Endodermal cell (in vitro differentiated cells): ENCODE measurements around the gene SUSD6. TPM values are rescaled to one million over a fixed set of nuclear protein-coding genes. Genes with fewer than 3 reads are reported as not detected.

Source experiments
- DNase-seq: peaks from one replicate; pipeline ENCODE4 v3.0.0-alpha.2; 2017
- H3K27ac ChIP-seq: 2 replicates; pipeline ENCODE4 v1.5.1; 2013; ENCODE audit warnings: mild to moderate bottlenecking, low read depth, low read length, moderate library complexity
- H3K27me3 ChIP-seq: 2 replicates; pipeline ENCODE4 v1.6.1; 2013; ENCODE audit warnings: mild to moderate bottlenecking, low read length, moderate library complexity; ENCODE audit not compliant: insufficient read depth, control insufficient read depth, poor library complexity, severe bottlenecking
- H3K36me3 ChIP-seq: 2 replicates; pipeline ENCODE4 v1.7.0; 2013; ENCODE audit warnings: mild to moderate bottlenecking, low read length, moderate library complexity; ENCODE audit not compliant: control insufficient read depth, insufficient read depth
- H3K4me1 ChIP-seq: one replicate; pipeline ENCODE4 v1.7.0; 2013; ENCODE audit warnings: low read length; ENCODE audit not compliant: control insufficient read depth, insufficient read depth
- H3K4me3 ChIP-seq: 2 replicates; pipeline ENCODE4 v1.5.1; 2013; ENCODE audit warnings: mild to moderate bottlenecking, low read length, moderate library complexity
- H3K9ac ChIP-seq: 2 replicates; pipeline ENCODE4 v1.6.1; 2013; ENCODE audit warnings: mild to moderate bottlenecking, low read length, moderate library complexity; ENCODE audit not compliant: poor library complexity, severe bottlenecking; ENCODE audit errors: extremely low read depth
- H3K9me3 ChIP-seq: 2 replicates; pipeline ENCODE4 v1.6.1; 2013; ENCODE audit warnings: mild to moderate bottlenecking, low read length, moderate library complexity; ENCODE audit not compliant: control insufficient read depth
- H3K27ac Mint-ChIP-seq: 2 replicates; pipeline ENCODE4 v1.8.0; 2020; ENCODE audit warnings: mixed read lengths
- H3K27me3 Mint-ChIP-seq: 2 replicates; pipeline ENCODE4 v1.8.0; 2021; ENCODE audit warnings: mild to moderate bottlenecking, mixed read lengths; ENCODE audit not compliant: insufficient read depth
- H3K36me3 Mint-ChIP-seq: 2 replicates; pipeline ENCODE4 v1.8.0; 2020; ENCODE audit warnings: low read depth, mixed read lengths
- H3K4me1 Mint-ChIP-seq: 2 replicates; pipeline ENCODE4 v1.8.0; 2020; ENCODE audit warnings: mixed read lengths
- H3K4me3 Mint-ChIP-seq: 2 replicates; pipeline ENCODE4 v1.8.0; 2020; ENCODE audit warnings: mild to moderate bottlenecking, moderate library complexity, mixed read lengths
- H3K9me3 Mint-ChIP-seq: 2 replicates; pipeline ENCODE4 v1.8.0; 2020; ENCODE audit warnings: mild to moderate bottlenecking, mixed read lengths
- CTCF ChIP-seq: fragments of 200-600 bp; sonication (generic); conservative IDR thresholded peaks from 2 replicates; pipeline ENCODE4 v1.5.0; 2021; ENCODE audit warnings: antibody characterized with exemption, mild to moderate bottlenecking
- WGBS, 2 experiments: methylation state at CpG; one replicate each; pipeline versions ENCODE4 v1.1.5 to v1.1.7; 2013; ENCODE audit warnings: missing lambda C conversion rate in 2 of 2, mixed read lengths in 1 of 2; ENCODE audit not compliant: insufficient coverage in 1 of 2, insufficient read length in 1 of 2; 5-methylcytosine and 5-hydroxymethylcytosine counted together
- total RNA-seq, 2 donors: library from RNA; stranded (reverse); fragmentation: NEBNext Ultra II Directional in 1 of 2; extraction: Animal tissue kit (Norgen Biotek cat#: 25700) in 1 of 2; gene quantifications; 2 replicates in 1 of 2; 3 replicates in 1 of 2; pipeline ENCODE4 v1.2.1, GENCODE V29; 2021

The SUSD6 gene
- total RNA-seq, 2 donors from 2014 or later: 5.7 to 5.9 TPM

- Mint-ChIP-seq H3K4me3 (no peak overlapping the region), H3K27ac (no peak overlapping the region)
- TF ChIP-seq CTCF: no peak
Observed at GRCh38 chr14:69749956-69750355, 138.6 kb downstream of the SUSD6 start.

GRCh38 chr14:69750495-69750894, 139.1 kb downstream of the SUSD6 start:
- Histone ChIP-seq H3K4me1 (no peaks in the 10 kb centered on the region), H3K27ac (no peak overlapping the region), H3K27me3 (no peaks in the 10 kb centered on the region), H3K36me3 (no peaks in the 10 kb centered on the region), H3K4me3 (no peak overlapping the region), H3K9ac (no peak overlapping the region), H3K9me3 (no peaks in the 10 kb centered on the region)
- 92 to 94% methylated on average over 2 of the region's 2 CpGs for WGBS, 2 experiments
- TF ChIP-seq CTCF: no peak
- peaks cover 2% of the 10 kb centered on the region for H3K36me3 Mint-ChIP-seq
- H3K4me1 Mint-ChIP-seq: peaks cover 6% of the 10 kb centered on the region
- H3K27ac Mint-ChIP-seq: no peak overlapping the region
- DNase-seq: no peak
- no peak overlapping the region for H3K4me3 Mint-ChIP-seq
- no peaks in the 10 kb centered on the region for H3K27me3 Mint-ChIP-seq
- H3K9me3 Mint-ChIP-seq: peaks cover 15% of the 10 kb centered on the region

More at GRCh38 chr14:69749956-69750355, 138.6 kb downstream of the SUSD6 start:
- peaks cover under 1% of the 10 kb centered on the region for H3K9me3 ChIP-seq
- no peaks in the 10 kb centered on the region for H3K4me1 ChIP-seq
- H3K9ac ChIP-seq: no peak overlapping the region
- WGBS, 2 experiments: 69 to 100% methylated on average over 1 of the region's 1 CpG
- no peaks in the 10 kb centered on the region for H3K27me3 ChIP-seq
- no peak for DNase-seq
- Mint-ChIP-seq H3K36me3 (peaks cover 2% of the 10 kb centered on the region), H3K9me3 (peaks cover 18% of the 10 kb centered on the region), H3K27me3 (no peaks in the 10 kb centered on the region), H3K4me1 (peaks cover 6% of the 10 kb centered on the region)
- no peak overlapping the region for H3K27ac ChIP-seq
- no peak overlapping the region for H3K4me3 ChIP-seq
- H3K36me3 ChIP-seq: no peaks in the 10 kb centered on the region

GRCh38 chr14:69752773-69753172, 141.4 kb downstream of the SUSD6 start:
- no peak for DNase-seq
- H3K4me3 Mint-ChIP-seq: no peak overlapping the region
- H3K4me1 Mint-ChIP-seq: peaks cover 6% of the 10 kb centered on the region
- H3K27me3 Mint-ChIP-seq: no peaks in the 10 kb centered on the region
- H3K4me3 ChIP-seq: no peak overlapping the region
- H3K36me3 ChIP-seq: no peaks in the 10 kb centered on the region
- no peak overlapping the region for H3K27ac Mint-ChIP-seq
- no peak for TF ChIP-seq CTCF
- WGBS, 2 experiments: 44 to 67% methylated on average over 1 of the region's 1 CpG
- H3K9ac ChIP-seq: no peak overlapping the region
- H3K9me3 Mint-ChIP-seq: peaks cover 2% of the 10 kb centered on the region
- no peaks in the 10 kb centered on the region for H3K9me3 ChIP-seq
- no peaks in the 10 kb centered on the region for H3K4me1 ChIP-seq
- no peaks in the 10 kb centered on the region for H3K36me3 Mint-ChIP-seq
- no peaks in the 10 kb centered on the region for H3K27me3 ChIP-seq
- H3K27ac ChIP-seq: no peak overlapping the region
